NCI-H187 treated with DMSO at 0.1 percent for 48 hours (cell line): Measurements from ENCODE around the gene ZNF207.
"Not testable (repeated sequence)": the region's sequence is repeated elsewhere in the genome, so short reads cannot be mapped to it uniquely, and the experiment has no call there.

Experiments used
- DNase-seq: peaks from one replicate; lab custom pipeline; 2025; lab: John Stamatoyannopoulos, UW

The ZNF207 gene

GRCh38 chr17:32388128-32388527 lies 38.2 kb downstream of the ZNF207 start:
- not testable (repeated sequence) for DNase-seq

- no peak for DNase-seq
These were observed 38.9 kb downstream of the ZNF207 start for GRCh38 chr17:32388613-32389459.

GRCh38 chr17:32393904-32394303 lies 43.9 kb downstream of the ZNF207 start:
- no peak for DNase-seq

GRCh38 chr17:32396343-32396742 lies 46.4 kb downstream of the ZNF207 start:
- DNase-seq: no peak

DNA sequence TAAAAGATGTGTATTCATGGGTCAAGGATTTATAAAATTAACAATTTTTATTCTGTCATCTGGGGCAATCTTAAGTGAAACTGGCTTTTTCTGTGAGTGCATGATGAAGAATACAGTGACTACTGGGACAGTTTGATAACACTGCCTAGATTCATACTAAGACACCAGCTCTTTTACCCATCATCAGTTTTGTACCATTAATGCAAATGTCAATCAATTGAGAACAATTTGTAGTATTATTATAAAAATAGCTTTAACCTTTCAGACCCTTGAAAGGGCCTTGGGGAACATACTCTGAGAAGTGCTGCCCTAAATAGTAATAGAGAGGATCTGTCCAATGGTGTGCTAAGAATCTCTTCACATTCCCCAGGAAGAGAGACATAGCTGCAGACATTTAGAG lies 49.0 kb downstream of the ZNF207 start:
- DNase-seq: no peak

DNA sequence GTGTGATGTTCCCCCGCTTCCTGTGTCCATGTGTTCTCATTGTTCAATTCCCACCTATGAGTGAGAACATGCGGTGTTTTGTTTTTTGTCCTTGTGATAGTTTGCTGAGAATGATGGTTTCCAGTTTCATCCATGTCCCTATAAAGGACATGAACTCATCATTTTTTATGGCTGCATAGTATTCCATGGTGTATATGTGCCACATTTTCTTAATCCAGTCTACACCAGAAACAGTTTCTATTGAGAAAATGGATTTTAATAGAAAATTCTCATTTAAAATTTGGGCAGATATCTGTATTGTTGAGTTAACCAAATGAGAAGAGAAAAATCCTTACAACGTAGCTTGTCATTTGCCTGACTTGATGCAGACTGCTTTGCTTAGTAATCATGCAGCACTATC lies 60.1 kb downstream of the ZNF207 start:
- DNase-seq: not testable (repeated sequence)

DNA sequence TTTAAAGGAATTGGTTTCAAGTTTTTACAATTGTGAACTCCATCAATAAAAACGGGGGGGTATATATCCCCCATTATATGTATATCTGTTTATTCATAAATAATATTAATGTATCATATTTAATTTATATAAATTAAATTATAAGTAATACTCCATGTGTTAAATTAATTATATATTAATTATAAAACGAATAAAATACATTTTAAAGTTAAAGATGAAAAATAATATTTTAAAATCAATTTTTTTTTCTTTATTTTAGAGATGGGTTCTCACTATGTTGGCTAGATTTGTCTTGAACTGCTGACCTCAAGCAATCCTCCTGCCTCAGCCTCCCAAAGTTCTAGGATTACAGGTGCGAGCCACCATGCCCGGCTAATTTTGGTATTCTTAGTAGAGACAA lies 76.9 kb downstream of the ZNF207 start:
- DNase-seq: no peak

DNA sequence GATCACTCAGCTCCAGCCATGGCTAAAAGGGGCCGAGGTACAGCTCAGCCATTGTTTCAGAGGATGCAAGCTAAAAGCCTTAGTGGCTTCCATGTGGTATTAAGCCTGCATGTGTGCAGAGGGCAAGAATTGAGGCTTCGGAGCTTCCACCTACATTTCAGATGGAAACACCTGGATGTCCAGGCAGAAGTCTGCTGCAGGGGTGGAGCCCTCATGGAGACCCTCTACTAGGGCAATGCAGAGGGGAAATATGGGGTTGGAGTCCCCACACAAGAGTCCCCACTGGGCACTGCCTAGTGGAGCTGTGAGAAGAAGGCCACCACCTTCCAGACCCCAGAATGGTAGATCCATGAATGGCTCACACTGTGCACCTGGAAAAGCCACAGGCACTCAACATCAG lies 79.6 kb downstream of the ZNF207 start:
- DNase-seq: no peak
